ENCODE results near the gene MAP3K3.
A peak's percentile ranks its signal among the peaks of the same experiment; 100 is the strongest.

Gene MAP3K3

GRCh38 chr17:63596856-63597586 lies 25.2 kb upstream of the MAP3K3 start:
- H3K4me1 ChIP-seq (ENCODE audit: control insufficient read depth, insufficient read depth, low read length, unreplicated experiment), result peaks cover 4% of the 10 kb centered on the region
- no peaks in the 10 kb centered on the region for H3K36me3 ChIP-seq (ENCODE audit: insufficient read depth, low read length)
- no peaks in the 10 kb centered on the region for H3K27me3 ChIP-seq (ENCODE audit: insufficient read depth, low read length)

GRCh38 chr17:63598281-63598680 lies 23.9 kb upstream of the MAP3K3 start:
- no peak overlapping the region for H3K4me3 ChIP-seq (ENCODE audit: low read depth, low read length)
- H3K4me1 ChIP-seq (ENCODE audit: control insufficient read depth, insufficient read depth, low read length, unreplicated experiment), result peaks cover 4% of the 10 kb centered on the region
- H3K79me2 ChIP-seq (ENCODE audit: control insufficient read depth, insufficient read depth, low read length, unreplicated experiment), result peaks cover 7% of the 10 kb centered on the region
- H3K36me3 ChIP-seq (ENCODE audit: insufficient read depth, low read length), result no peaks in the 10 kb centered on the region
- no peaks in the 10 kb centered on the region for H3K27me3 ChIP-seq (ENCODE audit: insufficient read depth, low read length)
- H3K27ac ChIP-seq (ENCODE audit: low read depth, low read length), result no peak overlapping the region
- H2AFZ ChIP-seq (ENCODE audit: low read length, unreplicated experiment), result no peak overlapping the region

More at GRCh38 chr17:63596856-63597586, 25.2 kb upstream of the MAP3K3 start:
- Histone ChIP-seq H3K4me3 (ENCODE audit: low read depth, low read length) (no peak overlapping the region), H3K27ac (ENCODE audit: low read depth, low read length) (no peak overlapping the region), H2AFZ (ENCODE audit: low read length, unreplicated experiment) (no peak overlapping the region), H3K79me2 (ENCODE audit: control insufficient read depth, insufficient read depth, low read length, unreplicated experiment) (peaks cover 7% of the 10 kb centered on the region)

- H3K79me2 ChIP-seq (ENCODE audit: control insufficient read depth, insufficient read depth, low read length, unreplicated experiment), result peaks cover 7% of the 10 kb centered on the region
Measured at GRCh38 chr17:63600569-63601438, 21.4 kb upstream of the MAP3K3 start, which contains the start of gene TACO1. TACO1 (plus strand) TSS chr17:63600895; CDS start chr17:63601084, 189 bp downstream.

GRCh38 chr17:63601439-63602371 lies 20.5 kb upstream of the MAP3K3 start:
- Histone ChIP-seq H3K27ac (ENCODE audit: low read depth, low read length) (no peak overlapping the region), H3K36me3 (ENCODE audit: insufficient read depth, low read length) (0 out of 2 replicates have a peak, but pooled peaks cover 5% of the 10 kb centered on the region), H2AFZ (ENCODE audit: low read length, unreplicated experiment) (peak overlapping the region; percentile 57), H3K4me3 (ENCODE audit: low read depth, low read length) (peak overlapping the region; percentile 80), H3K79me2 (ENCODE audit: control insufficient read depth, insufficient read depth, low read length, unreplicated experiment) (peaks cover 7% of the 10 kb centered on the region), H3K27me3 (ENCODE audit: insufficient read depth, low read length) (no peaks in the 10 kb centered on the region), H3K4me1 (ENCODE audit: control insufficient read depth, insufficient read depth, low read length, unreplicated experiment) (peaks cover 4% of the 10 kb centered on the region)

More at GRCh38 chr17:63600569-63601438, 21.4 kb upstream of the MAP3K3 start, which contains the start of gene TACO1:
- H2AFZ ChIP-seq (ENCODE audit: low read length, unreplicated experiment), result peak within 1 kb of the TSS; percentile 75
- 0 out of 2 replicates have a peak, but pooled peaks cover 4% of the 10 kb centered on the region for H3K36me3 ChIP-seq (ENCODE audit: insufficient read depth, low read length)
- H3K27me3 ChIP-seq (ENCODE audit: insufficient read depth, low read length), result no peaks in the 10 kb centered on the region
- peak within 1 kb of the TSS; percentile 80 for H3K4me3 ChIP-seq (ENCODE audit: low read depth, low read length)
- H3K4me1 ChIP-seq (ENCODE audit: control insufficient read depth, insufficient read depth, low read length, unreplicated experiment), result peaks cover 4% of the 10 kb centered on the region
- H3K27ac ChIP-seq (ENCODE audit: low read depth, low read length), result peak within 1 kb of the TSS; percentile 0; the same call in 1 of the 2 replicates

GRCh38 chr17:63609816-63610573 lies 12.2 kb upstream of the MAP3K3 start:
- H3K4me3 ChIP-seq (ENCODE audit: low read depth, low read length), result no peak overlapping the region
- H3K27ac ChIP-seq (ENCODE audit: low read depth, low read length), result no peak overlapping the region
- H2AFZ ChIP-seq (ENCODE audit: low read length, unreplicated experiment), result no peak overlapping the region
- peaks cover 7% of the 10 kb centered on the region; the same call in 1 of the 2 replicates for H3K36me3 ChIP-seq (ENCODE audit: insufficient read depth, low read length)
- H3K4me1 ChIP-seq (ENCODE audit: control insufficient read depth, insufficient read depth, low read length, unreplicated experiment), result no peaks in the 10 kb centered on the region
- H3K27me3 ChIP-seq (ENCODE audit: insufficient read depth, low read length), result no peaks in the 10 kb centered on the region
- no peaks in the 10 kb centered on the region for H3K79me2 ChIP-seq (ENCODE audit: control insufficient read depth, insufficient read depth, low read length, unreplicated experiment)

- H3K36me3 ChIP-seq (ENCODE audit: insufficient read depth, low read length), result peaks cover 3% of the 10 kb centered on the region; the same call in 1 of the 2 replicates
- no peak overlapping the region for H3K4me3 ChIP-seq (ENCODE audit: low read depth, low read length)
- no peak overlapping the region for H2AFZ ChIP-seq (ENCODE audit: low read length, unreplicated experiment)
- H3K4me1 ChIP-seq (ENCODE audit: control insufficient read depth, insufficient read depth, low read length, unreplicated experiment), result no peaks in the 10 kb centered on the region
- no peak overlapping the region for H3K27ac ChIP-seq (ENCODE audit: low read depth, low read length)
- H3K79me2 ChIP-seq (ENCODE audit: control insufficient read depth, insufficient read depth, low read length, unreplicated experiment), result no peaks in the 10 kb centered on the region
- no peaks in the 10 kb centered on the region for H3K27me3 ChIP-seq (ENCODE audit: insufficient read depth, low read length)
Measured at GRCh38 chr17:63610854-63611253, 11.4 kb upstream of the MAP3K3 start.

- H3K36me3 ChIP-seq (ENCODE audit: insufficient read depth, low read length), result peaks cover 2% of the 10 kb centered on the region; the same call in 1 of the 2 replicates
- no peaks in the 10 kb centered on the region for H3K79me2 ChIP-seq (ENCODE audit: control insufficient read depth, insufficient read depth, low read length, unreplicated experiment)
- H3K4me3 ChIP-seq (ENCODE audit: low read depth, low read length), result no peak overlapping the region
- H2AFZ ChIP-seq (ENCODE audit: low read length, unreplicated experiment), result no peak overlapping the region
- H3K27ac ChIP-seq (ENCODE audit: low read depth, low read length), result no peak overlapping the region
- no peaks in the 10 kb centered on the region for H3K4me1 ChIP-seq (ENCODE audit: control insufficient read depth, insufficient read depth, low read length, unreplicated experiment)
- H3K27me3 ChIP-seq (ENCODE audit: insufficient read depth, low read length), result no peaks in the 10 kb centered on the region
Measured at GRCh38 chr17:63611354-63611753, 10.9 kb upstream of the MAP3K3 start.

GRCh38 chr17:63613663-63614062 lies 8.6 kb upstream of the MAP3K3 start:
- Histone ChIP-seq H3K4me3 (ENCODE audit: low read depth, low read length) (no peak overlapping the region), H3K27me3 (ENCODE audit: insufficient read depth, low read length) (no peaks in the 10 kb centered on the region), H3K36me3 (ENCODE audit: insufficient read depth, low read length) (no peaks in the 10 kb centered on the region), H3K79me2 (ENCODE audit: control insufficient read depth, insufficient read depth, low read length, unreplicated experiment) (no peaks in the 10 kb centered on the region), H3K27ac (ENCODE audit: low read depth, low read length) (no peak overlapping the region), H3K4me1 (ENCODE audit: control insufficient read depth, insufficient read depth, low read length, unreplicated experiment) (no peaks in the 10 kb centered on the region), H2AFZ (ENCODE audit: low read length, unreplicated experiment) (no peak overlapping the region)

- H3K4me1 ChIP-seq (ENCODE audit: control insufficient read depth, insufficient read depth, low read length, unreplicated experiment), result peaks cover 26% of the 10 kb centered on the region
- no peaks in the 10 kb centered on the region for H3K36me3 ChIP-seq (ENCODE audit: insufficient read depth, low read length)
- peaks cover 32% of the 10 kb centered on the region for H3K79me2 ChIP-seq (ENCODE audit: control insufficient read depth, insufficient read depth, low read length, unreplicated experiment)
- no peaks in the 10 kb centered on the region for H3K27me3 ChIP-seq (ENCODE audit: insufficient read depth, low read length)
- no peak overlapping the region for H3K27ac ChIP-seq (ENCODE audit: low read depth, low read length)
- H2AFZ ChIP-seq (ENCODE audit: low read length, unreplicated experiment), result peak overlapping the region; percentile 88
- H3K4me3 ChIP-seq (ENCODE audit: low read depth, low read length), result peak overlapping the region; percentile 78
Measured at GRCh38 chr17:63621229-63621683, 961 bp upstream of the MAP3K3 start.
